HS-5 (cell line): ENCODE results near the gene SH3BP5L.
"Not testable (repeated sequence)": the region's sequence is repeated elsewhere in the genome, so short reads cannot be mapped to it uniquely, and the experiment has no call there.

ENCODE experiments used
- DNase-seq: peaks from one replicate; pipeline ENCODE4 v3.0.0-alpha.2; 2012; ENCODE audit warnings: low read depth

Gene SH3BP5L

GRCh38 chr1:248810000-248810726, 15.6 kb downstream of the SH3BP5L start:
- DNase-seq, result no peak

DNA sequence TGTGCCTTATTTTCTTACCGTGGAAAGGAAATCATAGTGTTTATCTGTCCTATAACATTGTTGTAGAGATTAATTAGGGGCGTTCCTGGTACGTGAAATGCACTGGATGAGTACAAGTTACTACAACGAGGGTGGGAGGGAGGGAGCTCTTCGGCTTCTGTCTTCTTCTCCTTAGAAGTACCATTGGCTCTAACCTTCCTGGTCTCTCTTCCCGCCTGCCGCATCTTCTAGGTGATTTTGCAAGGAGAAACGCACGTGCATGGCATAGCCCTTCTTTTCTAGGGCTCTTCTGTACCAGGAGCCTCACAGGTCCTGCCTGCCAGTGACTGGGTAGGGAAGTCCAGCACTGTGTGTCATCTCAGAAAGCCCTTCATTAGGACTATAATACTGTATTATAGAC, 16.8 kb downstream of the SH3BP5L start:
- DNase-seq, result no peak

- DNase-seq, result no peak
These were observed 18.5 kb downstream of the SH3BP5L start for GRCh38 chr1:248807067-248807737.

- DNase-seq, result no peak
These were observed 19.8 kb downstream of the SH3BP5L start for GRCh38 chr1:248805876-248806275.

DNA sequence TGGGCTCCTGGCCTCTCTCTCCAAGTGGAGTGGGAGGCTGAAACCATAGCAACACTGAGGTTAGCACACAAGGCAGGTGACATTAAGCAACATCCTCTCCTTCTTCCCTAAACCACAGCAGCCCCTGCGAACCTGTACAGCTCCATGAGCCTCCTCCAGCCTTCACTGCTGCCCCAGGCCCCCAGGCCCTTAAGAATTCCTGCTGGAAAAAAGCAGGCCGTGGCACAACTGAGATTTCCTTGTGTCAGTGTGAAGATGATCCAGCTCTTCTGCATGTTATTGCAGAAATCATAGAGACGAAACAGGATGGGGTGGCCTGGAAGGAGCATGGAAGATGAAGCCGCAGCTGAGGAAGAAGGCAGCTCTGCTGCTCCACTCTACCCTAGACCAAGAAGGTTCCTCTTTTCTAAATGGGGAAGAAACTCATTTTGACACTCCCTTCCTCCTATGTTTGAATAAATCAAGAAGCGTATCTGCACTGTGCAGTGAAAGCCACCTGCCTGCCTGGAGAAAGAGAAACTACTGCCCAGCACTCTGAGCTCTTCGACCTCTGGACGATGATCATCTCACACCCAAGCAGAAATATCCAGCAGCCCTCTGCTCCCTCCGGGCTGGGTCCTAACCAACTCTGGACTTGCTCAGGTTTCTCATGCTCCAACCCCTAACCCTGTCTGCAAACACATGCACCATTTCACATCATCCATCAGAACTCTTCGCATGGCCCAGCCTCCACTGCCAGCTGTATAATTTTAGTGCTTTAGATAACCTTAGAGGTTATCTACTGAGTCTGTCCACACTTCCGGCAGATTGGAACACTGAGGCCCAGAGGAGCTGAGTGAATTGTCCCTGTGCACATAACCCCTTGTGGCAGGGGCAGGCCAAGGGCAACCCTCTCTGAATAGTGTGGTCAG, 20.7 kb downstream of the SH3BP5L start:
- no peak for DNase-seq

GRCh38 chr1:248803501-248803900, 22.2 kb downstream of the SH3BP5L start:
- DNase-seq, result not testable (repeated sequence)

- no peak for DNase-seq
These were observed 23.3 kb downstream of the SH3BP5L start for GRCh38 chr1:248802454-248802853.

DNA sequence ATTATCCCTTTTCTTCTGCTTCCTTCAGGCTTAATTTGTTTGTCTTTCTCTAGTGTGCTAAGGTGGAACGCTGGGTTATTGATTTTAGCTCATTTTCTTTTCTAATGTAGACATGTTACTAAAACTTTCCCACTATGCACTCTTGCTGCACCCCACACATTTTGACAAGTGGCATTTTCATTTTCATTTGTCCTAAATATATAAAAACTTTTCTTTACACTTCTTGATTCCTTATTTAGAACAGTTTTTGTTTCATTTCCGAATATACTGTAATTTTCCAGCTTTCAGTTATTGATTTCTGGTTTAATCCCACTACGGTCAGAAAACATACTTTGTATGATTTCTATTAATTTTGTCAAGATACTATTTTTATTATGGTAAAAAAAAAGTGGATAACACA, 25.3 kb downstream of the SH3BP5L start:
- DNase-seq, result no peak

DNA sequence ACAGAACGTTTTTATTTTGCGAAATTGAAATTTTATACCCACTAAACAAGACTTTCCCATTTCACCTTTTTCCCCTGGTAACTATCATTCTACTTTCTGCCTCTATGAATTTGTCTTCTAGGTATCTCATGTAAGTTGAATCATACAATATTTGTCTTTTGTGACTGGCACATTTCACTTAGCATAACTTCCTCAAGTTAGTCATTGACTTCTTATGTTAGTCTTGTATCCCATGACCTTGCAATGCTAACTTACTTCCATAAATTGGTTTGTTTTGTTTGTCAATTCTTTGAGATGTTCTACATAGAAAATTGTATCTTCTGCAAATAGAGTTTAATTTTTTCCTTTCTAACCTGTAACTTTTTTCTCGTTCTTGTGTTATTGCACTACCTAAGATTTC, 26.9 kb downstream of the SH3BP5L start:
- no peak for DNase-seq

- not testable (repeated sequence) for DNase-seq
These were observed 31.1 kb downstream of the SH3BP5L start for GRCh38 chr1:248794663-248795062.

DNA sequence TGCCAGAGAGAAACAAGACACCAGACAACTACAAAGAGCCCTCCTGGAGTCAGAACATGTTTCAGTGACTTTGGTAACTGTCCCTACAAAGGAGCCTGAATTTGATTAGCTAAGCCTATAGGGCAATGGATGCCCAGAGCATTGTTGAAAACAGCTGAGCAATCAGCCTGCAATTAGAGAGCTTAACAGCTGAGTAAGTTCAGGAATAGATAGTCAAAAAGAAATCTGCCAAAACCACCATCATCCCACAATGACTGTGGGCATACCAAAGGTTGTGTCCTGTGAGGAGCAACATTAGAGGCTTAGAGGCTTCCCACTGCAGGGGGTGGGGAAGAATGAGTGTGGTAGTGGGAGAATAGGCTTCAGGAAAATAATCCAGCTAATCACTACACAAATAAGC, 32.1 kb downstream of the SH3BP5L start:
- no peak for DNase-seq

DNA sequence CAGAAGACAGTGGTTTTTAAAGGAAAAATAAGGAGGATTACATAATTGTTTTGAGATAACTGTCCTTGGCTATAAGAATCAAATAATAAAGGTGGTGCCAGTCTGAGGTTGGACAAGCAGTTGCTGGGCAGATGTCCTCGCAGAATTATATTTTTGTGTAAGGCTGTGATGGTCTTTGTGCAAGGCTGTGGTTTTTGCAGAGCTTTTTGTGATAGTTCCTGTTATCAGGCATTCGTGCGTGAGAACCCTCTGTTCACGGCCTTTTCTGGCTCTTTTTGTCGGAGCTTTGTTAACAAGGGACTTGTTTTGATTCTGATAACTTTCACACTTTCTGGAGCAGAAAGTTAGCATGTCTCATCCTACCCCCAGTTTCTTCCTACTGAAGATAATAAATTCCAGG, 33.4 kb downstream of the SH3BP5L start:
- no peak for DNase-seq

- DNase-seq, result no peak
These were observed 34.7 kb downstream of the SH3BP5L start for GRCh38 chr1:248791010-248791409.

- no peak for DNase-seq
These were observed 35.3 kb downstream of the SH3BP5L start for GRCh38 chr1:248790456-248790855.

GRCh38 chr1:248789337-248789736, 36.4 kb downstream of the SH3BP5L start:
- not testable (repeated sequence) for DNase-seq

DNA sequence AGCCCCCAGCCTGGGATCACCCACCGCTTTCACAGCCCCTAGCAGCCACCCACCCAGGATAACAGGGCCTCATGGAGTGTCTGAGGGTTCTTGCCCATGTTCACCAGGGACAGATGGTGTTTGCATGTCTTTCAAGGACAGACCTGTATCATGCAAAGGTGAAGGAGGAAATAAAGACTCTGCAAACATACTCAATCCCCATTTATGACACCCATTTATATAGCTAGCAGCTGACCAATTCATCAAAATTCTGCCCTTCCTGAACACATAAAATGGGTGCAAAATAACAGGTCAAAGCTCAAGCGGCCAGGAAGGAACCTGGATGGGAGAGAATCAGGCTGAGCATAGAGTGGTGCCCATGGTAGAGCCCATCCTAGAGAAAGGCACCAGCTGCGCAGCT, 37.4 kb downstream of the SH3BP5L start:
- DNase-seq, result no peak

DNA sequence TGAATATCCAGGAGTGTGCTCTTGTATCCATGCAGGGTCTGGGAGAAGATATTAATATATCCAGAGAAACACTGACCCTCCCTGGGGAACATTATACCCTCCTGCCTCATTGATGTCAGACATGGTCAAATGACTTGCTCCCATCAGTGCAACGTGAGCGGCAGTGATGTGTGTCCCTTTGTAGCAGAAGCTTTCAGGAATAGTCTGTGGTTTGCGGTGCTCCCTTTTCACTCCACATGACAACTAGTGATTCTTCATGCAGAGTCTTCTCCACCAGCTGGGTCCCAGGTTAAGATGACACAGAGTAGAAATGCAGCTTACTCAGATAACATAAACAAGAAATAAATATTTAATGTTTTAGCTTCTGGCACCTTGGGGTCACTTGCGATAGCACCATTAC, 38.3 kb downstream of the SH3BP5L start:
- DNase-seq, result no peak

DNA sequence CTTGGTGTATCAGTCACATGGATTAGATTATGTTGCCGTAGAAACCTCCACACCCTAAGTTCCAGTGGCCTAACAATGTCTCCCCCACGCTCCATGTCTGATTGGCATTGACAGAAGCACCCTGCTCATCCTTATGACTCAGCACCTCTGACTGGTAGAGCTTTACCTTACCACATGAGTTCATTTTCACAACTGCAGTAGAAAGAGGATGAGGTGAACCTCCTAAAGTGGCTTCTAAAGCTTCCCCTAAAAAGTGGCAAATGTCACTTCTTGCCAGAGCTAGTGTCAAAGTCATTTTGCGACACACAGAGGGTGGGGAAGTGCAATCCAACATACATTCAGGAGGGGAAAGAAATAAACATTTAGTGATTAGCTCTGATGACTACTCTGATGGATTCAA, 39.6 kb downstream of the SH3BP5L start:
- DNase-seq, result no peak

DNA sequence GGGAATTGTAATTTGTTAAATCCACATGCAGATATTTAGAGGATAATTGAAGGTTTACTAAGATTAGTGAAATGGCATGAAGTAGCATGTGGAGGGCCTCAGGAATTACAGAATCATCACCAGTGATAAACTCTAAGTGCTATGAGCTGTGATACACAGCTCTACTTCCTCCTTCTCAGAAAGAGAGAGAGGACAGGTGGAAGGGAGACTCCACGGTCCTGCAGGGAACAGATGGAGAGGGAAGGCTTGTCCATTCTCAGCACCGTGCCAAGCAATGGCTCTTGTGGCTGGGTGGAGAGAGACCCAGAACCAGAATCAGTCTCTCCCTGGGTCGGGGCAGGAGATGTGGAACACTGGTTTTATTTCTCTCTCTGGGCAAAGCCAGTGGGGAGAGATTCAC, 42.3 kb downstream of the SH3BP5L start:
- no peak for DNase-seq

GRCh38 chr1:248782416-248783141, 43.1 kb downstream of the SH3BP5L start:
- DNase-seq, result no peak

GRCh38 chr1:248779350-248779749, 46.4 kb downstream of the SH3BP5L start:
- no peak for DNase-seq

GRCh38 chr1:248778906-248779305, 46.8 kb downstream of the SH3BP5L start:
- no peak for DNase-seq
